ENCODE measurements around the gene BRD7. TPM values are rescaled to one million over a fixed set of nuclear protein-coding genes. Genes with fewer than 3 reads are reported as not detected.

BRD7 gene
- total and polyA plus RNA-seq, 2 of the 4 experiments (the other 2 are of a cell fraction) = 24.8 to 29.9 TPM

- Histone ChIP-seq H3K36me3 (ENCODE audit: control insufficient read depth, insufficient read depth, low read length) (no peaks in the 10 kb centered on the region), H3K23ac (ENCODE audit: low read depth, low read length) (no peak overlapping the region), H4K5ac (ENCODE audit: low read depth, low read length) (no peak overlapping the region), H3K4me1 (ENCODE audit: control insufficient read depth, insufficient read depth, low read length) (no peaks in the 10 kb centered on the region), H4K20me1 (ENCODE audit: insufficient read depth, low read length) (no peaks in the 10 kb centered on the region), H3K18ac (ENCODE audit: low read depth, low read length) (no peak overlapping the region), H2AK9ac (replicated peaks; ENCODE audit: low read depth, low read length, poor library complexity) (no peak overlapping the region), H2AFZ (replicated peaks; ENCODE audit: low read length, poor library complexity) (no peak overlapping the region), H3K4ac (ENCODE audit: low read depth, low read length) (no peak overlapping the region), H3K14ac (replicated peaks; ENCODE audit: low read depth, low read length) (no peak overlapping the region), H2BK120ac (ENCODE audit: low read depth, low read length) (no peak overlapping the region), H3K56ac (ENCODE audit: extremely low read depth, insufficient read depth, low read length) (no peak overlapping the region), H3K79me1 (ENCODE audit: low read depth in 1 of 2, low read length in 2 of 2) (no peaks in the 10 kb centered on the region), H3K4me2 (ENCODE audit: low read depth, low read length) (no peak overlapping the region), H4K91ac (ENCODE audit: insufficient read depth, low read depth, low read length) (no peak overlapping the region), H2BK5ac (ENCODE audit: low read depth, low read length, poor library complexity, severe bottlenecking) (no peak overlapping the region), H3K9me3 (ENCODE audit: control insufficient read depth, insufficient read depth, low read length) (no peaks in the 10 kb centered on the region), H3K27ac (ENCODE audit: insufficient read depth, low read length) (no peak overlapping the region), H2BK15ac (ENCODE audit: low read depth, low read length) (no peak overlapping the region), H2BK20ac (ENCODE audit: low read depth, low read length) (no peak overlapping the region), H4K8ac (ENCODE audit: low read depth in 2 of 2, low read length in 2 of 2) (no peak overlapping the region), H2AK5ac (ENCODE audit: low read depth, low read length) (no peak overlapping the region), H3K4me3 (ENCODE audit: insufficient read depth, low read depth, low read length) (no peak overlapping the region), H3K27me3 (ENCODE audit: control insufficient read depth, insufficient read depth, low read length) (peaks cover 22% of the 10 kb centered on the region), H3K9ac (ENCODE audit: low read depth, low read length) (no peak overlapping the region), H3K9me1 (ENCODE audit: insufficient read depth, low read length) (no peaks in the 10 kb centered on the region)
- intact Hi-C loops (cut with micrococcal nuclease) (no loop called here), dilution Hi-C loops (cut with HindIII; ENCODE audit: low sequenced_read_pairs, unreplicated experiment) (no loop called here), in situ Hi-C loops (cut with MboI; ENCODE audit: low sequenced_read_pairs) (no loop called here)
- TF ChIP-seq NFE2L2 (IDR thresholded peaks at IDR 0.05; ENCODE audit: low read depth, low read length) (no peak), MAZ (IDR thresholded peaks at IDR 0.05; ENCODE audit: borderline replicate concordance, low read depth, low read length) (no peak), POLR2A (IDR thresholded peaks at IDR 0.05; ENCODE audit: low read depth, low read length) (no peak), MAFK (IDR thresholded peaks at IDR 0.05; ENCODE audit: low read depth, low read length) (no peak), CTCF (conservative IDR thresholded peaks at IDR 0.05; ENCODE audit: low read depth, low read length) (no peak), CHD1 (IDR thresholded peaks at IDR 0.05; ENCODE audit: low read depth, low read length) (no peak), RCOR1 (IDR thresholded peaks at IDR 0.05; ENCODE audit: insufficient replicate concordance, low read length) (no peak), BHLHE40 (IDR thresholded peaks at IDR 0.05; ENCODE audit: low read depth, low read length) (no peak), FOS (IDR thresholded peaks at IDR 0.05; ENCODE audit: low read depth, low read length) (no peak), RAD21 (IDR thresholded peaks at IDR 0.05; ENCODE audit: low read length) (no peak), CEBPB (IDR thresholded peaks at IDR 0.05; ENCODE audit: low read depth, low read length) (no peak), USF2 (IDR thresholded peaks at IDR 0.05; ENCODE audit: low read depth, low read length) (no peak), RFX5 (IDR thresholded peaks at IDR 0.05; ENCODE audit: low read depth, low read length) (no peak), ELK1 (IDR thresholded peaks at IDR 0.05; ENCODE audit: borderline replicate concordance, low read depth, low read length) (no peak), MXI1 (IDR thresholded peaks at IDR 0.05; ENCODE audit: borderline replicate concordance, low read depth, low read length) (no peak), SMC3 (IDR thresholded peaks at IDR 0.05; ENCODE audit: low read depth, low read length) (no peak)
- no CpG with 5 or more reads among the region's 30 CpGs for WGBS, 2 experiments (ENCODE audit: extremely low coverage in 2 of 2, insufficient read length in 1 of 2)
- no TSS peak for BruUV-seq (replicated peaks)
- CTCF ChIA-PET = no interaction called here
- DNase-seq (no peak), ATAC-seq (ENCODE audit: low read depth) (no peak)
- POLR2A ChIA-PET (ENCODE audit: unreplicated experiment) = no interaction called here
These were observed 22.3 kb upstream of the BRD7 start for GRCh38 chr16:50390914-50391716.

All from IMR-90 (cell line).